ENCODE measurements around the gene SOST.

SOST gene

GRCh38 chr17:43774304-43775250, 16.0 kb upstream of the SOST start:
- DNase-seq: no peak

GRCh38 chr17:43772877-43773648, 14.5 kb upstream of the SOST start:
- DNase-seq: peak; percentile 99

- DNase-seq: no peak
Measured at GRCh38 chr17:43771463-43771862, 12.9 kb upstream of the SOST start.

- no peak for DNase-seq
Measured at GRCh38 chr17:43770957-43771356, 12.4 kb upstream of the SOST start.

GRCh38 chr17:43769859-43770258, 11.3 kb upstream of the SOST start:
- no peak for DNase-seq

GRCh38 chr17:43769426-43769825, 10.8 kb upstream of the SOST start:
- no peak for DNase-seq

GRCh38 chr17:43768943-43769342, 10.4 kb upstream of the SOST start:
- no peak for DNase-seq

- DNase-seq: peak; percentile 94
Measured at GRCh38 chr17:43768382-43768781, 9.8 kb upstream of the SOST start.

GRCh38 chr17:43767713-43768059, 9.1 kb upstream of the SOST start:
- no peak for DNase-seq

- peak in 1 of 2 experiments; percentile 27 for DNase-seq
Measured at GRCh38 chr17:43767053-43767712, 8.6 kb upstream of the SOST start.

- DNase-seq: peak in 1 of 2 experiments; percentile 23
Measured at GRCh38 chr17:43766413-43767052, 7.9 kb upstream of the SOST start.

- peak; percentile 87 to 88 for DNase-seq
Measured at GRCh38 chr17:43760254-43760852, 1.8 kb upstream of the SOST start.

GRCh38 chr17:43759836-43760235, 1.2 kb upstream of the SOST start:
- DNase-seq: no peak

- DNase-seq: no peak
Measured at GRCh38 chr17:43758086-43758485, 505 bp downstream of the SOST start.

- DNase-seq: no peak
Measured at GRCh38 chr17:43757171-43757660, 1.4 kb downstream of the SOST start.

GRCh38 chr17:43756201-43756600, 2.4 kb downstream of the SOST start:
- DNase-seq: no peak

- no peak for DNase-seq
Measured at GRCh38 chr17:43755389-43755875, 3.2 kb downstream of the SOST start.

GRCh38 chr17:43754947-43755346, 3.6 kb downstream of the SOST start:
- DNase-seq: no peak

GRCh38 chr17:43753493-43754129, 5.0 kb downstream of the SOST start:
- DNase-seq: no peak

GRCh38 chr17:43750153-43750552, 8.4 kb downstream of the SOST start:
- DNase-seq: no peak

- DNase-seq: peak in 1 of 2 experiments; percentile 15
Measured at GRCh38 chr17:43745541-43745940, 13.1 kb downstream of the SOST start.

- peak in 1 of 2 experiments; percentile 13 for DNase-seq
Measured at GRCh38 chr17:43741636-43742035, 17.0 kb downstream of the SOST start.
